Erythroblast (primary cell): Measurements from ENCODE around the gene PLA2G10.
"Not testable (repeated sequence)": the region's sequence is repeated elsewhere in the genome, so short reads cannot be mapped to it uniquely, and the experiment has no call there.

Source experiments
- DNase-seq, 2 experiments: peaks; one replicate each; lab custom pipeline; 2025; lab: John Stamatoyannopoulos, UW
- GATA1 ChIP-seq: IDR thresholded peaks from 2 replicates; pipeline ENCODE4 v1.6.1; 2011; ENCODE audit warnings: low read depth, mild to moderate bottlenecking, control low read depth, low read length, moderate library complexity
- POLR2A ChIP-seq: IDR thresholded peaks from 2 replicates; pipeline ENCODE4 v1.6.1; 2011; ENCODE audit warnings: mild to moderate bottlenecking, low read length

The PLA2G10 gene

DNA sequence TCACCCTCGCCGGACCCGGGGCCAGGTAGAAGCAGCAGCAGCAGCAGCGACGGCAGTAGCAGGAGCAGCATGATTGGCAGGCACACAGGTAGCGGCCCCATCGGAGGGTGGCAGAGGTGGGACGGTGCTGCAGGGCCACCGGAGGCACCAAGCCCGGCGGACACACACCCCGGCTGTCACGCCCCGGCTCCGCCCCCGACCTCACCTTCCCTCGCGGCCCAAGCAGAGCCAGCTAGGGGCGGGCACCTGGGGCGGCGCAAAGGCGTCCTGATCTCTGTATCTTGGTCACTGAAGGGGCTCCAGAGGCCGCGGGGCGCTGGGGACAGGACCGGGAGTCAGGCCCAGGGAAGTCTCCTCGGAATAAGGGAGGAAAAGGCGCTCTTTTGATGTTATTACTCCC lies at the start of gene PLA2G10:
Gene PLA2G10, minus strand, starts transcription at position 180 of the 400 bp plus-strand sequence. Its CDS starts 79 bp downstream, at position 101.
- not testable (repeated sequence) for DNase-seq

GRCh38 chr16:14742273-14743128 lies 48.4 kb upstream of the PLA2G10 start, which contains the start of gene NPIPA2:
NPIPA2 (plus strand) TSS chr16:14742533; CDS start chr16:14748066, 5,533 bp downstream.
- not testable (repeated sequence) for DNase-seq

- not testable (repeated sequence) for DNase-seq
Measured at GRCh38 chr16:14741794-14742193, 47.7 kb upstream of the PLA2G10 start.

GRCh38 chr16:14740832-14741385 lies 46.8 kb upstream of the PLA2G10 start:
- DNase-seq = not testable (repeated sequence)

- DNase-seq = not testable (repeated sequence)
Measured at GRCh38 chr16:14733233-14733632, 39.1 kb upstream of the PLA2G10 start.

DNA sequence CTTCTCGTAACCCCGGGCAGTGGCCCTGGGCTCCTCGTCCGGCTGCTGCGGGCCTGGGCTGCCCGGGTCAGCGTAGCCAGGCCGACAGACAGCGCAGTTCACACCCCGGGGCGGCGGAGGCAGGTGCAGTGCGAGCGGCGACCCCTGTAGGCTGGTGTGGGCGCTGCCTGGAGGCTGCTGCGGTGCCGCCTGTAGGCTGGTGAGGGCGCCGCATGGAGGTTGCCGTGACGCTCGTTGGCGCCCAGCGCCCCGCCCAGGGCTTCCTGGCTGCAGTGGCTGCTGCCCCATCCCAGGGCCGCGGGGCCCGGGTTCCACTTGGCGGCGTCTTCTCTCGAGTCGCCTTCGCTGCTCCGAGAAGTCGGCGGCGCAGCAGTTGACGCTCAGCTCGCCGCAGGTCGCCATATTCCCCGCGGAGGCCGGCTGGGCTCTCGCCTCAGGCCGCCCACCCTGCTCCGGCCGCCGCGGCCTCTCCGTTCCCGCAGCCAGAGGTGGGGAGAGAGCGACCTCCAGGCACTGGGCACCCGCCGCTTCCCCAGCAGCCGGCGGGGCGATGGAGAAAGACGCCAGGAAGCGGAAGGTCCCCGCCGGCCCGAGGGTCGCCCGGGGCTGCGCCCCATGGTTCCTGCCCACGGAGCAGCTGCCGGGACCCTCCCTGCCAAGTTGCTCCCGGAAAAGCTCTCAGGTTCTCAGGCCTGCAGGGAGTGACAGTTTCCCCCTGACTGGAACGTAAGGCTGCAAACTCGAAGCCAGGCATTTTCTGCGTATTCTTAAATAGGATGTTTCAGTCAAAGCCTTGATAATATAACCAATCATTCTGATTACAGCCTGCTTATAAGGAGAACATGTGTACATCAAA lies 9.3 kb upstream of the PLA2G10 start, which contains the start of gene NPIPA3:
Gene NPIPA3, plus strand, starts transcription at position 256 of the 856 bp plus-strand sequence. CDS start 5,533 bp downstream, outside the sequence.
- not testable (repeated sequence) for DNase-seq

- DNase-seq = not testable (repeated sequence)
Measured at GRCh38 chr16:14702672-14703071, 8.6 kb upstream of the PLA2G10 start.

DNA sequence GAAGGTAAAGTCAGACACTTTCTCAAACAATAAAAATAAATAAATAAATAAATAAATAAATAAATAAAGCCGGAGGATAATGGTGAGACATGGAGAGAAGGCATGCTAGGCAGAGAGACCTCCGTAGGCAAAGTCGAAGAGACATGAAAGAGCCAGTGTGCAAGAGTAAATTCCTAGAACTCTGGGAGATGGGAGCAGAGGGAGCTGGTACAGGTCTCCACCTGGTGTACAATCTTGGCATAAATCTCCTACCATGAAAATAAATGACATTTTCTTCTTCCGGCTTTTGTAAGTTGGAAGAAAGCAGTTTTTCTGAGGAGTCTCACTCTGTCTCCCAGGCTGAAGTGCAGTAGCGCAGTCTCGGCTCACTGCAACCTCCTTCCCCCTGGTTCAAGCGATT lies 7.8 kb upstream of the PLA2G10 start:
- not testable (repeated sequence) for DNase-seq

GRCh38 chr16:14685870-14686793 lies 8.0 kb downstream of the PLA2G10 start:
- not testable (repeated sequence) for DNase-seq

DNA sequence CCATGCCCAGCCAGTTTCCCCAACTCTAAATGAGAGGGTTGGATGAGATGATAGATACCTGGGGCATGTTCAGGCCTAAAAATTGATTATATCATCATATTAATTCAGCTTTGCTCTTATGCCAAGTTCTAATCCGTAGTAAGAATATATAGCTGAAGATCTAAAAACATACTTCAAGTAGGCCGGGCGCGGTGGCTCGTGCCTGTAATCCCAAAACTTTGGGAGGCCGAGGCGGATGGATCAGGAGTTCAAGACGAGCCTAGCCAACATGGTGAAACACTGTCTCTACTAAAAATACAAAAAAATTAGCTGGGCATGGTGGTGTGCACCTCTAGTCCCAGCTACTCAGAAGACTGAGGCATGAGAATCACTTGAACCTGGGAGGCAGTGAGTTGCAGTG lies 12.0 kb downstream of the PLA2G10 start:
- no peak for DNase-seq
- TF ChIP-seq POLR2A = no peak
- TF ChIP-seq GATA1 = no peak

GRCh38 chr16:14681115-14681514 lies 13.0 kb downstream of the PLA2G10 start:
- no peak for DNase-seq
- no peak for TF ChIP-seq GATA1
- TF ChIP-seq POLR2A = no peak

GRCh38 chr16:14680396-14680795 lies 13.7 kb downstream of the PLA2G10 start:
- not testable (repeated sequence) for DNase-seq

- TF ChIP-seq POLR2A (no peak), GATA1 (no peak)
- no peak for DNase-seq
Measured at GRCh38 chr16:14678748-14679497, 15.2 kb downstream of the PLA2G10 start.

DNA sequence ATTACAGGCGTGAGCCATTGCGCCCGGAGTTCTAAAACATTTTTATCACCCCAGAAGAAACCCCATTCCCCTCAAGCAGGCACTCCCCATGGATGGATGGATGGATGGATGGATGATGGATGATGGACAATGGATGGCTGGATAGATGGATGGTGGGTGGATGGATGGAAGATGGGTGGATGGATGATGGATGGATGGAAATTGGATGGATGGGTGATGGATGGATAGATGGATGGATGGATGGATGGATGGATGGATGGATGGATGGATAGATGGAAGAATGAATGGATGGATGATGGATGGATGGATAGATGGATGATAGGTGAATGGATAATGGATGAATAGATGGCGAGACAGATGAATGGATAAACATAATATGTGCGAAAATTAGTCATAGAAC lies 16.5 kb downstream of the PLA2G10 start:
- no peak for DNase-seq
- no peak for TF ChIP-seq GATA1
- TF ChIP-seq POLR2A = no peak
